Tibial artery (tissue), 4 donors: ENCODE measurements around the gene TTLL11.

Experiments used
- DNase-seq, 2 donors: peaks; one replicate each; pipeline ENCODE4 v3.0.0-alpha.2; 2019
- H3K27ac ChIP-seq, 2 donors: fragments of 200-600 bp; sonication (generic) in 1 of 2; 1 replicate in 1 of 2; 2 replicates in 1 of 2; pipeline ENCODE4 v1.5.1; 2018 to 2019; ENCODE audit warnings: mild to moderate bottlenecking in 1 of 2
- H3K27me3 ChIP-seq, 2 donors: fragments of 200-600 bp; sonication (generic) in 1 of 2; one replicate each; pipeline versions ENCODE4 v1.5.1 to v1.6.0; 2016 to 2019
- H3K36me3 ChIP-seq, 3 donors: fragments of 200-600 bp; sonication (generic) in 2 of 3; one replicate each; pipeline ENCODE4 v1.5.1; 2016 to 2019; ENCODE audit warnings: mild to moderate bottlenecking in 2 of 3
- H3K4me1 ChIP-seq, 4 donors: fragments of 200-600 bp; sonication (generic) in 2 of 4; 1 replicate in 3 of 4; 2 replicates in 1 of 4; pipeline ENCODE4 v1.5.1; 2016 to 2019
- H3K4me3 ChIP-seq, 2 donors: fragments of 200-600 bp; sonication (generic) in 1 of 2; 1 replicate in 1 of 2; 2 replicates in 1 of 2; pipeline ENCODE4 v1.5.1; 2018 to 2019; ENCODE audit warnings: mild to moderate bottlenecking in 2 of 2
- H3K9me3 ChIP-seq, 3 donors: fragments of 200-600 bp; sonication (generic) in 1 of 3; one replicate each; pipeline ENCODE4 v1.5.1; 2016 to 2019
- intact Hi-C: fragments of 100-400 bp; cut with DNase I; formaldehyde crosslinking; loops from one replicate; pipeline ENCODE4 v1.15.0; 2023; ENCODE audit warnings: low total_unique reads
- TF ChIP-seq, protein P1 (sequence below), 2 experiments: fragments of 200-600 bp in 1 of 2; fragments of 450-650 bp in 1 of 2; IDR thresholded peaks; one replicate each; pipeline ENCODE4 v1.5.1; 2017 to 2019; ENCODE audit warnings: antibody characterized with exemption in 2 of 2, mild to moderate bottlenecking in 1 of 2, moderate library complexity in 1 of 2

TTLL11 gene

DNA sequence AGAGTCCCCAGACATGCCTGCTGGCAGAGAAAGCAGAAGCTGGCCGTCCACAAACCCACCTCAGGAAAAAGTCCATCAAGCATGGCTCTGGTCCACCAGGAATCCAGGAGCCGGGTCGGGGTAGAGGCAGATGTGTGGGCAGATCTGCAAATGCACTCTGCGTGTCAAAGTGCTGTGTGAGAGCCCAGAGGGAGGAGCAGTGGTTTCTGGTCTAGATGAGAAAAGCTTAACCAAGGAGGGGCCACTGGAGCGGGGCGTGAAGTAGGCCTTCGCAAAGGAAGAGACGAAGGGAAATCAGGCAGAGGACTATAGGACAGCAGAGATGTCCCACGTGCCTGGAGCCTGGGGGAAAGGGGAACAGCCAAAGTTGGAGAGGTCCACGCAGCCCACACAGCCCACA, 40.0 kb downstream of the TTLL11 start:
- H3K4me1 ChIP-seq, result peaks cover 0 to 10% (median 0%) of the 10 kb centered on the region in 4 donors
- TF ChIP-seq, protein P1, sequence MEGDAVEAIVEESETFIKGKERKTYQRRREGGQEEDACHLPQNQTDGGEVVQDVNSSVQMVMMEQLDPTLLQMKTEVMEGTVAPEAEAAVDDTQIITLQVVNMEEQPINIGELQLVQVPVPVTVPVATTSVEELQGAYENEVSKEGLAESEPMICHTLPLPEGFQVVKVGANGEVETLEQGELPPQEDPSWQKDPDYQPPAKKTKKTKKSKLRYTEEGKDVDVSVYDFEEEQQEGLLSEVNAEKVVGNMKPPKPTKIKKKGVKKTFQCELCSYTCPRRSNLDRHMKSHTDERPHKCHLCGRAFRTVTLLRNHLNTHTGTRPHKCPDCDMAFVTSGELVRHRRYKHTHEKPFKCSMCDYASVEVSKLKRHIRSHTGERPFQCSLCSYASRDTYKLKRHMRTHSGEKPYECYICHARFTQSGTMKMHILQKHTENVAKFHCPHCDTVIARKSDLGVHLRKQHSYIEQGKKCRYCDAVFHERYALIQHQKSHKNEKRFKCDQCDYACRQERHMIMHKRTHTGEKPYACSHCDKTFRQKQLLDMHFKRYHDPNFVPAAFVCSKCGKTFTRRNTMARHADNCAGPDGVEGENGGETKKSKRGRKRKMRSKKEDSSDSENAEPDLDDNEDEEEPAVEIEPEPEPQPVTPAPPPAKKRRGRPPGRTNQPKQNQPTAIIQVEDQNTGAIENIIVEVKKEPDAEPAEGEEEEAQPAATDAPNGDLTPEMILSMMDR (IDR thresholded peaks at IDR 0.05), result no peak
- H3K27me3 ChIP-seq, result no peaks in the 10 kb centered on the region
- intact Hi-C loops, result no loop called here
- DNase-seq, result no peak
- no peak overlapping the region for H3K27ac ChIP-seq
- no peaks in the 10 kb centered on the region for H3K9me3 ChIP-seq
- H3K4me3 ChIP-seq, result no peak overlapping the region
- H3K36me3 ChIP-seq, result no peaks in the 10 kb centered on the region

- TF ChIP-seq, protein P1 (IDR thresholded peaks at IDR 0.05), result no peak
- H3K4me3 ChIP-seq, result no peak overlapping the region
- H3K36me3 ChIP-seq, result no peaks in the 10 kb centered on the region
- DNase-seq, result no peak
- intact Hi-C loops, result no loop called here
- H3K9me3 ChIP-seq, result no peaks in the 10 kb centered on the region
- H3K4me1 ChIP-seq, result peaks cover 0 to 4% (median 0%) of the 10 kb centered on the region in 4 donors
- no peaks in the 10 kb centered on the region for H3K27me3 ChIP-seq
- H3K27ac ChIP-seq, result no peak overlapping the region
Measured at GRCh38 chr9:122051351-122052321, 41.5 kb downstream of the TTLL11 start.

DNA sequence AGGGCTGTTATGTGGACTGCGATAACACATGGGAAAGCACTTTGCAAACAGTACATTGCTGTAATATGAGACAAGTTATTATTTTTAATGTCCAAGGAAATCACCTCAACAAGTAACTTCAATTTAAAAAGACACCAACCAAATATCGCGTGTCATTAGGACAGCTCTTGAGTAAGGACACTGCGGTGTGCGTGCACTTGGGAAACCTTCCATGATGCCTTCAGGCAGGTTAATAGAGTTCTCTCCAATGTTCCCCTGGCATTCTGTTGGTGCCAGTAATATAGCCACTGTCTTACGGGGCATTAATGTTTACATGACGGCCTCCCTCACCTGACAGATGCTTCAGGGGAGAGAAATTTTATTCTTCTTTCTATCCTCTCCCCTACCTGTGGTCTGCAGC, 42.9 kb downstream of the TTLL11 start:
- TF ChIP-seq, protein P1 (IDR thresholded peaks at IDR 0.05), result no peak
- intact Hi-C loops, result no loop called here
- no peak for DNase-seq
- H3K4me3 ChIP-seq, result no peak overlapping the region
- no peaks in the 10 kb centered on the region for H3K36me3 ChIP-seq
- H3K27me3 ChIP-seq, result no peaks in the 10 kb centered on the region
- H3K27ac ChIP-seq, result no peak overlapping the region
- no peaks in the 10 kb centered on the region for H3K9me3 ChIP-seq
- peaks cover 0 to 4% (median 0%) of the 10 kb centered on the region in 4 donors for H3K4me1 ChIP-seq

DNA sequence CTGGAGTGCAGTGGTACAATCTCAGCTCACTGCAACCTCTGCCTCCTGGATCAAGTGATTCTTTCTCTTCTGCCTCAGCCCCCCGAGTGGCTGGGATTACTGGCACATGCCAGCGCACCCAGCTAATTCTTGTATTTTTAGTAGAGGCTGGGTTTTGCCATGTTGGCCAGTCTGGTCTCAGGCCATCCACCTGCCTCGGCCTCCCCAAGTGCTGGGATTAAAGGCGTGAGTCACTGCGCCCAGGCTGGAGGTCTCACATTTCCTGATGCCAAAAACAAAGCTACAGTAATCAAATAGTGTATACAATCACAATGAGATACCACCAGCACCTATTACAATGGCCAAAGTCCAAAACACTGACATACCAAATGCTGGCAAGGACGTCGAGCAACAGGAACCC, 51.1 kb downstream of the TTLL11 start:
- DNase-seq, result no peak
- TF ChIP-seq, protein P1 (IDR thresholded peaks at IDR 0.05), result no peak
- Histone ChIP-seq H3K27me3 (no peaks in the 10 kb centered on the region), H3K27ac (no peak overlapping the region), H3K4me1 (peaks cover 0 to 24% (median 3%) of the 10 kb centered on the region in 4 donors), H3K36me3 (peaks cover 6 to 15% (median 13%) of the 10 kb centered on the region in 3 donors), H3K9me3 (no peaks in the 10 kb centered on the region), H3K4me3 (no peak overlapping the region)
- intact Hi-C loops, result no loop called here

DNA sequence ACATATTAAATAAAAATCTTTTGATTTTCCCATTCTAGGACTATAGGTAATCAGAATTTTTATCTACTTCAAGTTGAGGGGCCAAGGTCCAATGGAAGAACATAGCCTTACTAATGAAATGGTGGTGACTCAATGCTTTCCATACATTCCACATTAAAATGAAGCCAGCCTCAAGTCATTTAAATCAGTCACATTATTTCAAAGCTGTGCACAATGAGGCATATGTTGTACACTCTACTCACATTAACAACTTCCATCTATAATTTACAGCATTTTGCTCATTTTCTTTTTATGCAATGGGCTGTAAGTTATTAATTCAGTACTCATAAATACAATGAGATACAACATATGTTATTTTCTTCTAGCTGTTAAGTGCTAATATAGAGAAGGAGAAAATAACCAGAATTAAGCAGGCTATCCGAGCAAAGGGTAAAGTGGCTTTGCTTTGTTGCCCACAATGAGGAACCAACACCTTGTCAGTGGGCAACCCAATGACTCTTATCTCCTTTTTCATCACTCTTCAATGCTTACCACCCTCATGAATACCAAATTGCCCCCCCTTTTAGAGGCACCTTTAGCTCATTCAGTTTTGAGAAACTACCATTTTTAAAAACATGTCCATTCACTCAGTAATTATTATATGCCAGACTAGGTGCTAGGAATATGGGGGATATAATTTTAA, 52.4 kb downstream of the TTLL11 start:
- intact Hi-C loops, result no loop called here
- TF ChIP-seq, protein P1 (IDR thresholded peaks at IDR 0.05), result no peak
- Histone ChIP-seq H3K9me3 (no peaks in the 10 kb centered on the region), H3K27me3 (no peaks in the 10 kb centered on the region), H3K27ac (no peak overlapping the region), H3K4me1 (peaks cover 0 to 28% (median 3%) of the 10 kb centered on the region in 4 donors), H3K4me3 (no peak overlapping the region), H3K36me3 (peaks cover 6 to 15% (median 13%) of the 10 kb centered on the region in 3 donors)
- no peak for DNase-seq
